DMS153 treated with DMSO at 0.1 percent for 48 hours (cell line): ENCODE results near the gene BTBD6.

Experiments
- DNase-seq: peaks from one replicate; lab custom pipeline; 2025; ENCODE audit not compliant: unreplicated experiment; lab: John Stamatoyannopoulos, UW

Gene BTBD6

GRCh38 chr14:105211086-105211757, 37.1 kb upstream of the BTBD6 start:
- no peak for DNase-seq

DNA sequence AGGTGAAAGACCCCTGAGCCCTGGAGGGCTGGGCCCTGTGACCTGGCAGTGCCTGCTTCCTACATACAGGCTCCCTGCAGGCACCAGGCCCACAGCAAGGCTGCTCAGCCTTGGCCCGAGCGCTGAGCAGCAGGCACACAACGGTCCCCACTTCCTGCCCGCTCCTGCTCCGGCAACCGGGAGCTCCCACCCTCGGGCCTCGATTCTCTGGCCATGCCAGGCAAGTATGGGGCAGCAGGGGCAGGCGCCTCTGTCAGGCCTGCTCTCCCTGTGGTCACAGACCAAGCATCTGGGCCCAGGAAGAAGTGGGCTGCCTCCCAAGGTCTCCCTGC, 36.6 kb upstream of the BTBD6 start:
- DNase-seq = no peak

DNA sequence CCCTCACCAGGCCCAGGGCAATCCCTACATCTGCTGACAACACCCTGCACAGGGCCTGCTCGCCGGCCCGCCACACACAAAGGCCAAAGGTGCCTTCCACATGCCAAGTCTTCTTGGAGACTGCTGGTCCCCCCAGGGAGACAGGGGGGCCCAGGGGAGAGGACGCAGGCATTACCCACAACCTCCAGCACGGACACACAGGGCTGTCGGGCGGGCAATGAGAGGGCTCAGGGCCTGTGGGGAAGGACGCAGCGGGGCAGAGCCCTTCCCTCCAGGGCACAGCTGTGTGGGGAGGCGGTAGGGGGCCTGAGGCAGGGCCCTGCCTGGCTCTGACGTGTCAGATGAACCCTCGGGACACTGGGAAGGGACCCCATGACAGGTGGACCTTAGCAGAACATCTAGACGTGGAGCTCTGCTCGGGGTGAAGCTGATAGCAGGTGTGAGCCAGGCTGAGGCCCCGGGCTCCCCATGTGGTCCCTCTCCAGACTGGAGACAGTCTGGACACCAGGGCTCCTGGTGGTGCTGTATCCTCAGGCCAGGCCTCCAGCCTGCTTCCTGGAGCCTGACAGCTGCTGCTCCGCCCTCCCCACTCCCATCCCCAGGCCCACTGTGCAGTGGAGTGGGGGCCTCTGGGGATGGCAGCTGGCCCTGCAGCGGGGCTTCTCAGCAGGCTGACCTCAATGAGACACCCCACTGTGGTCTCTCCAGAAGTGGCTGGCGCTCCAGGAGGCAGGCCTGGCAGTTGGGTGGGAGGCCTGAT, 35.6 kb upstream of the BTBD6 start:
- DNase-seq = no peak

- no peak for DNase-seq
Measured at GRCh38 chr14:105213361-105213760, 35.0 kb upstream of the BTBD6 start.

- no peak for DNase-seq
Measured at GRCh38 chr14:105214324-105214915, 33.9 kb upstream of the BTBD6 start.

- no peak for DNase-seq
Measured at GRCh38 chr14:105215602-105216001, 32.7 kb upstream of the BTBD6 start.

DNA sequence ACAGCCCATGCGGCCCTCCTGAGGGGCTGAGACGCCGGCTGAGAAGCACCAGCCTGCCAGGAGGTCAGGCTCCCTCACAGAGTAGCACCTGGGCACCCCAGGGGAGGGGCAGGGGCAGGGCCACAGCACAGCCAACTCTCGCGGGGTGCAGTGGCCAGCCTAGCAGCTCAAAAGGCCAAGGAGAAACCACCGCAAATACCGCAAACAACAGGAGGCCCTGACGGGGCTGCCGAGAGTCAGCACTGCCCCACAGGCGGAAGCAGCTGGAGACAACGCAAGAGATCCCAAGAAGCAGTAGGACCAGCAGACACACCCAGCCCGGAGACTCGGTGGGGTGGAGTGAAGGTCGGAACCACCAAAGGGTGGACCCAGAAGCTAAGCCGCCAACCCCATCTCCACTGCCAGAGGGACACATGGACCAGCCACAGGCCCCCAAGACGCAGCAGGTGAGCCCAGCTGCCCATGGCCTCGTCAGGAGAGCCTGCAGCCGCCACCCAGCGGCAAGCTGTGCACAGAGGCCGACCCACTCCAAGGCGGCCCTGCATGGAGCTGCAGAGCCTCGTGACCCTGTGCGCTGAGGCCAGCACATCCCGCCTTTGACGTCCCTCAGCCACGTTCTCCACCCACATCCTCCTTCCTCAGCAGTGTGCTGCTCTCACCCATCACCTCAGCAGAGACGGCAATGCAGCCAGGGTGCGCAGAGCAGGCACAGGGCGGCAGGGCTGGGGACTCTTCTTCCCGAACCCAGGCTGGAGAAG, 31.7 kb upstream of the BTBD6 start:
- no peak for DNase-seq

DNA sequence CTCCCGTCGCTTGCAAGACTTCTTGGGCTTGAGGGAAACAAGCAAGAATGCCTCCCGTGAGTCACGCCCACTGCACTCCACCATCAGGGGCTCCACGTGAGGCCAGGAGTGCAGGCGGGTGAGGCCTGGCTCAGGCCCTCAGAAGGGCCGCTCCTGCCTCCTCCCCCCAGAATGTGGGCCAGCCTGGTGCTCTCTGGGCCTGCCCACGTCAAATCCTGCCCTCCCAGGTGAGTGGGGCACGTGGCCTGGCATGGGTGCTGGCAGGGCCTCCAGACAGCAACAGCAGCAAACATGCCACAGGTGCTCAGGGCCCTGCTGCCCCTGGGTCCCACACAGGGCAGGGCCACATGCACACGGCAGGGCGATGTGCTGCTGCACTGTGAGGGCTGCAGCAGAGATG, 30.6 kb upstream of the BTBD6 start:
- DNase-seq = no peak

DNA sequence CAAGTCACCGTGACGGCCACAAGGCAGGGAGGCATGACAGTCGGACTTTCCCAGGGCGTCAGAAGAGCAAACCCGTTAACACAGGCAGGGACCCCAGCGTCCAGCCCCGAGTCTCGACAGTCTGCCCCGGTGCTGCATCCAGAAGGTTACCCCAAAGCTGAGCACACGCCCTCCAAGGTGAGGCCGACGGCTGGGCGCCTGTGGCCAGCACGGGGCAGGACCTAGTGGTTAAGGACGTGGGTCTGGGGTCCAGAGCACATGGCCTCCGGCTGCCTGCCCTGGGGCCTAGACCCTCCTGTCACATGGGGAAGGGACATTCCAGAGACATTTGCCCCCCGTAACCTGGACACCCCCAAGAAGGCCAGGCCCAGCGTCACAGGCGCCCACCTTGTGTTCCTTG, 29.7 kb upstream of the BTBD6 start:
- DNase-seq = no peak

- no peak for DNase-seq
Measured at GRCh38 chr14:105219043-105219612, 29.2 kb upstream of the BTBD6 start.

DNA sequence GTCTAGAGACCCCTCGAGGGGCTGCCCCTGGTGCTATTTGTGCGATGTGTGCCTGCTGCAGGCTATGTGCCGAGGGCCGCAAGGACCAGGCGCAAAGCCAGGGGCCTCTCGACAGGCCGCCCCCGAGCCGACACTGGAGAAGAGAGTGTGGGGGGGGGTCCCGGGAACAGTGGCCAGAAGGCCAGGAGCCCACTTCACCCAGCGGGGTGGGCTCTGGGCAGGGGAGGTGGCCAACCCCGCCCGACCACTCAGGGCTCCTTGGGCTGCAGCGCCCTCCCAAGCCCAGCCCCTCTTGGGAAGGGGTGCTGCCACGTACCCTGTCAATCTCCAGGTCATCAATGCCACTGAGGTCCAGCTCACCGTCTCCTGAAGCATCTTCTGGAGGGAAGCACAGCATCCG, 28.6 kb upstream of the BTBD6 start:
- DNase-seq = no peak

- DNase-seq = no peak
Measured at GRCh38 chr14:105220699-105221597, 27.4 kb upstream of the BTBD6 start.

DNA sequence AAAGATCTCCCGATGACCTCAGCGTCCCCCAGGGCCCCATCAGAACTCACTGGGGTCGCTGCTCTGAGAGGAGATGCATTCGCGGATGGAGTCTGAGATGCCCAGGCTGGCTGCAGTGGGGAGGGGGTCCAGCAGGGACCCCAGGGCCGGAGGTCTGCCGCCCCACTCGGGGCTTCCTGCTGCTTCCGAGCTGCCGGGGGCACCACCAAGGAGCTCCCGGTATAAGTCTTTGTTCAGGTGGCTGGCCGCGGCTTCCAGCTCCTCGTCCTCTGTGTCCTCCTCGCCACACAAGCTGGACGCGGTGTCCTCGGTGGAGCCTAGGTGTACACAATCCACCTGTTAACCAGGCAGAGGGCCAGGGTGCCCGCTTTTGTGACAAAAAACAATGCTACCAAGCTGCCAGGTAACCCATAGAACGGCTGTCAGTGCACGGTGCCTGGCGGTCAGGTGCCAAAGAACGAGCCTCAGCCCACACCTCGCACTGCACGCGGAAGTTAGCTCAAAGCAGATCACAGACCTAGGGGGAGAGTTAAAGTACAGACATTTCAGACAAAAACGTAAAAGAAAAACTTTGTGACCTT, 26.6 kb upstream of the BTBD6 start:
- DNase-seq = no peak

DNA sequence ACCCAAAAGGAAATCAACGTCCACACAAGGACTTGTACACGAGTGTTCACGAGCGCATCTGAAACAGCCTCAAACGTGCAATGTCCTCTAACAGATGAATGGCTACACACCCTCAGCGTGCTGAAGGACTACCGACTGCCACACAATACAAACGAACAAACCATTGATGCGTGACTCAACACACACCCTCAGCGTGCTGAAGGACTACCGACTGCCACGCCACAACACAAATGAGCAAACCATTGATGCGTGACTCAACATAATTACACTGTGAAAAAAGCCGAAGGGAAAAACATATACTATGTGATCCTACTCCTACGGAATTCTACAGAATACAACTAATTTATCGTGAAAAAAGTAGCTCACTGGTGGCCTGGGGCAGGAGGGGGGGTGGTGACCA, 25.1 kb upstream of the BTBD6 start:
- no peak for DNase-seq

GRCh38 chr14:105223770-105224544, 24.4 kb upstream of the BTBD6 start:
- DNase-seq = no peak

DNA sequence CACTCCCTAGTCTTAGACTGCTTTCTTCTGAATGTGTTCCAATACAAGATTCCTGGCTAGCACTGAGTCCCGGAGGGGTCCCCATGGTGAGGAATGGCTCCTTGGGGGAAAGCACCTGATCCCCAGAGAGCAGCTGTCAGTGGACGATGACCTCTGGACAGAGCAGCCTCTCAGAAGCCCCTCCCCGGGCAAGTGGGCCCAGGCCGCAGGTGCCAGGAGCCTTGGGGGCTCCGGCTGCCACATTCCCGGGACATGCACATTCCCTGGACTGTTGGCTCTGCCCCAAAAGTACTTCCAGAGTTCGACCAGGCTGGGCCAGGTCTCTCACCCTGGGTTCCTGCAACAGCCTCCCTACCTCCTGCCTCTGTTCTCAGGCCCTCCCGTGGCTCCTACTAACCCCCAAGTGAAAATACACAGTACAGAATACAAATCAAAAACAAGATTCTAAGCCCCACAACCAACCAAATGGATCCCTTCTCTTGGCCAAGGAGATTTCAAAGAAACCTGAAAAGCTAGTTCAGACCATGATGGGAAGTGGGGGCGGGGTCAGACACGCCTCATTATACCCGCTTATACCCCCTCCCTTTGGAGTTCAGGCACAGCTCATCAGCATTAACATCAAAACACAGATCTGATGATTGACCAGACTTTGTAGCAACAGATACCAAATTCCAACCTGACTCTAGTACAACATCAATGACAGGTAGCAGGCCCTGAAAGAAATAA, 23.3 kb upstream of the BTBD6 start:
- no peak for DNase-seq

DNA sequence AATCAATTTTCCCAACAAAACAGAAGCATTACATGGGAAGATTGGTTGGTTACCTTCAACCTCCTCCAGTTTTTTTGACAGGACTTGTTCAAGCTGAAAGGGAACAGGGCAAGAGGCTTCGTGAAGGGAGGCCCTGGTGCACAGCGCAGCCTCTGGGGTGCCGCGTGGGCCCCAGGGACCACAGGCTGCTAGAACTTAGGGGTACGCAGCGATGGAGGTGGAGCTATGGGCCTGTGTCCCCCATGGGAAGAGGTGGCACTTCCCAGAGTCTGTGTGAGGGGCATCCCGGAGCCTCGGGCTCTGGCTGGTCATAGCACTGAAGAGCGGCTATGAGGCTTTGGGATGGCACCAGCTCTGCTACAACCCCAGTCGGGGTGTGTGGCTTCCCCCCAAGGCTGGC, 22.1 kb upstream of the BTBD6 start:
- DNase-seq = no peak

GRCh38 chr14:105227346-105227745, 21.0 kb upstream of the BTBD6 start:
- DNase-seq = no peak

GRCh38 chr14:105228562-105228961, 19.8 kb upstream of the BTBD6 start:
- DNase-seq = no peak
